SU-DHL-6 (cell line): ENCODE measurements around the gene PLEK.

Experiments
- H2AFZ ChIP-seq: fragments of 200-600 bp; sonication (generic); 2 replicates; pipeline ENCODE4 v1.6.1; 2014; ENCODE audit warnings: low read depth, mild to moderate bottlenecking, moderate library complexity, mixed read lengths, antibody characterized with exemption, low read length; ENCODE audit not compliant: severe bottlenecking
- H3F3A ChIP-seq: fragments of 200-600 bp; shearing (Covaris generic); 2 replicates; pipeline ENCODE4 v1.6.0; 2016; ENCODE audit warnings: antibody characterized with exemption, mild to moderate bottlenecking; ENCODE audit not compliant: insufficient read depth
- H3K27ac ChIP-seq: fragments of 200-600 bp; sonication (generic); 2 replicates; pipeline ENCODE4 v1.5.1; 2016; ENCODE audit warnings: low read depth, mild to moderate bottlenecking, low read length, moderate library complexity, mixed read lengths
- H3K27me3 ChIP-seq: fragments of 200-600 bp; sonication (generic), shearing (Covaris generic); 2 replicates; pipeline ENCODE4 v1.6.0; 2014; ENCODE audit warnings: mild to moderate bottlenecking, low read length
- H3K36me3 ChIP-seq: fragments of 200-600 bp; sonication (generic); 2 replicates; pipeline ENCODE4 v1.6.1; 2014; ENCODE audit warnings: mild to moderate bottlenecking, low read length, mixed read lengths
- H3K4me2 ChIP-seq: fragments of 300-600, 200-600 bp; shearing (Covaris generic), sonication (generic); 2 replicates; pipeline ENCODE4 v1.6.0; 2014; ENCODE audit warnings: low read length, low read depth, mild to moderate bottlenecking; ENCODE audit not compliant: poor library complexity, severe bottlenecking
- H3K4me3 ChIP-seq: fragments of 200-600 bp; sonication (generic); 2 replicates; pipeline ENCODE4 v1.5.1; 2014; ENCODE audit warnings: antibody characterized with exemption, low read length, mild to moderate bottlenecking, mixed read lengths; ENCODE audit not compliant: insufficient read depth, poor library complexity, severe bottlenecking
- H3K79me2 ChIP-seq: fragments of 200-600 bp; sonication (generic); 2 replicates; pipeline ENCODE4 v1.6.1; 2014; ENCODE audit warnings: mild to moderate bottlenecking, low read length, moderate library complexity; ENCODE audit not compliant: insufficient read depth
- H3K9ac ChIP-seq: fragments of 200-600 bp; sonication (generic); 2 replicates; pipeline ENCODE4 v1.7.0; 2014; ENCODE audit warnings: mild to moderate bottlenecking, low read length
- H3K9me2 ChIP-seq: fragments of 200-600 bp; sonication (generic); replicated peaks from 2 replicates; pipeline ENCODE4 v1.6.1; 2014; ENCODE audit warnings: low read length; ENCODE audit not compliant: insufficient read depth
- H3K9me3 ChIP-seq: fragments of 200-600 bp; sonication (generic); 2 replicates; pipeline ENCODE4 v1.6.1; 2014; ENCODE audit warnings: low read length, mixed read lengths; ENCODE audit not compliant: insufficient read depth
- H4K20me1 ChIP-seq: fragments of 200-600 bp; sonication (generic); 2 replicates; pipeline ENCODE4 v1.6.1; 2014; ENCODE audit warnings: low read depth, mild to moderate bottlenecking, antibody characterized with exemption, low read length, moderate library complexity, mixed read lengths
- EZH2phosphoT487 ChIP-seq: fragments of 200-600 bp; sonication (generic), shearing (Covaris generic); conservative IDR thresholded peaks from 2 replicates; pipeline ENCODE4 v1.6.1; 2018; ENCODE audit warnings: mild to moderate bottlenecking, antibody characterized with exemption, low read length, moderate library complexity, mixed read lengths
- TF ChIP-seq, protein P1 (sequence below): fragments of 200-600 bp; sonication (generic); IDR thresholded peaks from one replicate; pipeline ENCODE4 v1.5.1; 2017; ENCODE audit warnings: antibody characterized with exemption, mild to moderate bottlenecking, low read length, moderate library complexity; ENCODE audit not compliant: insufficient read depth, poor library complexity, severe bottlenecking

The PLEK gene

DNA sequence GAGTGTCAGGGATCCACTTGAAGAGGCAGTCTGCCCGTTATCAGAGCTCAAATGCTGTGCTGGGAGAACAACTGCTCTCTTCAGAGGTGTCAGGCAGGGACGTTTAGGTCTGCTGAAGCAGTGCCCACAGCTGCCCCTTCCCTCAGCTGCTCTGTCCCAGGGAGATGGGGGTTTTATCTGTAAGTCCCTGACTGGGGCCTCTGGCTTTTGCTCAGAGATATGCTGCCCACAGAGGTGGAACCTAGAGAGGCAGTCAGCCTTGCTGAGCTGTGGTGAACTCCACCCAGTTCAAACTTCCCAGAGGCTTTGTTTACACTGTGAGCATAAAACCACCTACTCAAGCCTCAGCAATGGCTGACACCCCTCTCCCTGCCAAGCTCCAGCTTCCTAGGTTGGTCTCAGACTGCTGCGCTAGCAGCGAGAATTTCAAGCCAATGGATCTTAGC is 38.1 kb downstream of the PLEK start:
- Histone ChIP-seq H3K27me3 (no peaks in the 10 kb centered on the region), H3K9me2 (no peaks in the 10 kb centered on the region), H3K36me3 (no peaks in the 10 kb centered on the region), H3K27ac (no peak overlapping the region), H2AFZ (no peak overlapping the region), H3K4me2 (no peak overlapping the region), H4K20me1 (no peaks in the 10 kb centered on the region), H3K9ac (no peak overlapping the region), H3K79me2 (no peaks in the 10 kb centered on the region), H3K4me3 (no peak overlapping the region), H3K9me3 (no peaks in the 10 kb centered on the region), H3F3A (no peaks in the 10 kb centered on the region)
- TF ChIP-seq EZH2phosphoT487, result no peak
- TF ChIP-seq, protein P1, sequence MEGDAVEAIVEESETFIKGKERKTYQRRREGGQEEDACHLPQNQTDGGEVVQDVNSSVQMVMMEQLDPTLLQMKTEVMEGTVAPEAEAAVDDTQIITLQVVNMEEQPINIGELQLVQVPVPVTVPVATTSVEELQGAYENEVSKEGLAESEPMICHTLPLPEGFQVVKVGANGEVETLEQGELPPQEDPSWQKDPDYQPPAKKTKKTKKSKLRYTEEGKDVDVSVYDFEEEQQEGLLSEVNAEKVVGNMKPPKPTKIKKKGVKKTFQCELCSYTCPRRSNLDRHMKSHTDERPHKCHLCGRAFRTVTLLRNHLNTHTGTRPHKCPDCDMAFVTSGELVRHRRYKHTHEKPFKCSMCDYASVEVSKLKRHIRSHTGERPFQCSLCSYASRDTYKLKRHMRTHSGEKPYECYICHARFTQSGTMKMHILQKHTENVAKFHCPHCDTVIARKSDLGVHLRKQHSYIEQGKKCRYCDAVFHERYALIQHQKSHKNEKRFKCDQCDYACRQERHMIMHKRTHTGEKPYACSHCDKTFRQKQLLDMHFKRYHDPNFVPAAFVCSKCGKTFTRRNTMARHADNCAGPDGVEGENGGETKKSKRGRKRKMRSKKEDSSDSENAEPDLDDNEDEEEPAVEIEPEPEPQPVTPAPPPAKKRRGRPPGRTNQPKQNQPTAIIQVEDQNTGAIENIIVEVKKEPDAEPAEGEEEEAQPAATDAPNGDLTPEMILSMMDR, result no peak

DNA sequence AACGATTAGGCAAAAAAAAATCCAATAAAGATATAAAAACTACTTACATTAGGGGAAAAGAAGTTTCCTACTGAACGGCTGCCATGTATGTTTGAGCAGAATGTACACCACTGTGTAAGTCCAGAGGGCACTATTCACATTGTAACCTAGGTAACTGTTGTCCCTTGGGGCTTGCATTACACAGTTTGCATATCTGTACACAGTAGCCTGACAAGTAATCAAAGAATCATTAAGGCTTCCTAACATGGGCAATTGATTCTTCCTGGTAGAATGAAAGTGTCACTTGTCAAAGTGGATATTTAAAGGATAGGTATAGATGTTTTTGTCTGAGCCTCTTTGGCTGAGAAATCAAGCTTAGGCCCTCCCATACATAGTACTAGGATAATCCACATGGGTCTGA is 39.1 kb downstream of the PLEK start:
- H3K9ac ChIP-seq, result no peak overlapping the region
- H3K9me3 ChIP-seq, result no peaks in the 10 kb centered on the region
- no peaks in the 10 kb centered on the region for H3F3A ChIP-seq
- H3K4me3 ChIP-seq, result no peak overlapping the region
- no peaks in the 10 kb centered on the region for H3K27me3 ChIP-seq
- no peak overlapping the region for H3K4me2 ChIP-seq
- TF ChIP-seq EZH2phosphoT487, result no peak
- TF ChIP-seq, protein P1, result no peak
- H3K79me2 ChIP-seq, result no peaks in the 10 kb centered on the region
- no peaks in the 10 kb centered on the region for H3K9me2 ChIP-seq
- H3K36me3 ChIP-seq, result no peaks in the 10 kb centered on the region
- H3K27ac ChIP-seq, result no peak overlapping the region
- no peaks in the 10 kb centered on the region for H4K20me1 ChIP-seq
- no peak overlapping the region for H2AFZ ChIP-seq

DNA sequence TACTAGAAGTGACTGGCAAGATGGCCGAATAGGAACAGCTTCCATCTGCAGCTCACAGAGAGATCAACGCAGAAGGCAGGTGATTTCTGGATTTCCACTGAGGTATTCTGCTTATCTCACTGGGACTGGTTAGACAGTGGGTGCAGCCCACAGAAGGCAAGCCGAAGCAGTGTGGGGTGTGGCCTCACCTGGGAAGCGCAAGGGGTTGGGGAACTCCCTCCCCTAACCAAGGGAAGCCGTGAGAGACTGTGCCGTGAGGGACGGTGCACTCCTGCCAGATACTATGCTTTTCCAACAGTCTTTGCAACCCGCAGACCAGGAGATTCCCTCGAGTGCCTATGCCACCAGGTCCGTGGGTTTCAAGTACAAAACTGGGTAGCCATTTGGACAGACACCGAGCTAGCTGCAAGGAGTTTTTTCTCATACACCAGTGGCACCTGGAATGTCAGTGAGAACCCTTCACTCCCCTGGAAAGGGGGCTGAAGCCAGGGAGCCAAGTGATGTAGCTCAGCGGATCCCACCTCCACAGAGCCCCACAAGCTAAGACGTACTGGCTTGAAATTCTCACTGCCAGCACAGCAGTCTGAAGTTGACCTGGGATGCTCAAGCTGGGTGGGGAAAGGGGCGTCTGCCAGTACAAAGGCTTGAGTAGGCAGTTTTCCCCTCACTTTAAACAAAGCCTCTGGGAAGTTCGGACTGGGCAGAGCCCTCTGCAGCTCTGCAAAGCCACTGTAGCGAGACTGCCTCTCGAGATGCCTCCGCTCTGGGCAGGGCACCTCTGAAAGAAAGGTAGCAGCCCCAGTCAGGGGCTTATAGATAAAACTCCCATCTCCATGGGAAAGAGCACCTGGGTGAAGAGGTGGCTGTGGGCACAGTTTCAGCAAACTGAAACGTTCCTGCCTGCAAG is 40.1 kb downstream of the PLEK start:
- H4K20me1 ChIP-seq, result no peaks in the 10 kb centered on the region
- no peaks in the 10 kb centered on the region for H3F3A ChIP-seq
- H3K27ac ChIP-seq, result no peak overlapping the region
- no peak overlapping the region for H2AFZ ChIP-seq
- no peaks in the 10 kb centered on the region for H3K9me2 ChIP-seq
- H3K4me2 ChIP-seq, result no peak overlapping the region
- H3K9me3 ChIP-seq, result no peaks in the 10 kb centered on the region
- H3K4me3 ChIP-seq, result no peak overlapping the region
- H3K9ac ChIP-seq, result no peak overlapping the region
- no peaks in the 10 kb centered on the region for H3K36me3 ChIP-seq
- no peaks in the 10 kb centered on the region for H3K27me3 ChIP-seq
- TF ChIP-seq, protein P1, result no peak
- TF ChIP-seq EZH2phosphoT487, result no peak
- no peaks in the 10 kb centered on the region for H3K79me2 ChIP-seq
